GM12874 (cell line): ENCODE data around the gene CHD3.
A peak's percentile ranks its signal among the peaks of the same experiment; 100 is the strongest.

ENCODE experiments used
- CTCF ChIP-seq: IDR thresholded peaks from 2 replicates; pipeline ENCODE4 v1.5.1; 2011; ENCODE audit warnings: low read depth, mild to moderate bottlenecking, control low read depth, low read length, moderate library complexity; ENCODE audit not compliant: insufficient read depth

Gene CHD3

GRCh38 chr17:7855660-7856010, 33.0 kb upstream of the CHD3 start:
- no peak for TF ChIP-seq CTCF

- no peak for TF ChIP-seq CTCF
These were observed 32.4 kb upstream of the CHD3 start for GRCh38 chr17:7856011-7856810.

GRCh38 chr17:7856811-7857712, 31.5 kb upstream of the CHD3 start, which contains the start of gene NAA38:
Gene NAA38, minus strand, starts transcription at chr17:7857559. Its CDS starts 96 bp downstream, at chr17:7857463.
- TF ChIP-seq CTCF, result peak; percentile 47

GRCh38 chr17:7857713-7858521, 30.7 kb upstream of the CHD3 start, which contains the start of gene CYB5D1:
Gene CYB5D1, plus strand, starts transcription at chr17:7858003. Its CDS starts 132 bp downstream, at chr17:7858135.
- TF ChIP-seq CTCF, result no peak

GRCh38 chr17:7858522-7858810, 30.1 kb upstream of the CHD3 start:
- TF ChIP-seq CTCF, result no peak

- TF ChIP-seq CTCF, result no peak
These were observed 29.6 kb upstream of the CHD3 start for GRCh38 chr17:7859028-7859427.
